Activated CD4-positive, CD25-positive, alpha-beta regulatory T cell treated with anti-CD3 and anti-CD28 coated beads, Interleukin-2, amount 50 U/mL, for 24 hours (primary cell): ENCODE results near the gene AP4B1.
A peak's percentile ranks its signal among the peaks of the same experiment; 100 is the strongest.
"Not testable (repeated sequence)": the region's sequence is repeated elsewhere in the genome, so short reads cannot be mapped to it uniquely, and the experiment has no call there.

Experiments
- ATAC-seq, 2 donors: fragments of 150-1000 bp; cut with Tn5 transposase; one replicate each; pipeline ENCODE4 v1.10.0; 2021; ENCODE audit warnings: mild to moderate bottlenecking in 1 of 2, moderate library complexity in 1 of 2

AP4B1 gene

DNA sequence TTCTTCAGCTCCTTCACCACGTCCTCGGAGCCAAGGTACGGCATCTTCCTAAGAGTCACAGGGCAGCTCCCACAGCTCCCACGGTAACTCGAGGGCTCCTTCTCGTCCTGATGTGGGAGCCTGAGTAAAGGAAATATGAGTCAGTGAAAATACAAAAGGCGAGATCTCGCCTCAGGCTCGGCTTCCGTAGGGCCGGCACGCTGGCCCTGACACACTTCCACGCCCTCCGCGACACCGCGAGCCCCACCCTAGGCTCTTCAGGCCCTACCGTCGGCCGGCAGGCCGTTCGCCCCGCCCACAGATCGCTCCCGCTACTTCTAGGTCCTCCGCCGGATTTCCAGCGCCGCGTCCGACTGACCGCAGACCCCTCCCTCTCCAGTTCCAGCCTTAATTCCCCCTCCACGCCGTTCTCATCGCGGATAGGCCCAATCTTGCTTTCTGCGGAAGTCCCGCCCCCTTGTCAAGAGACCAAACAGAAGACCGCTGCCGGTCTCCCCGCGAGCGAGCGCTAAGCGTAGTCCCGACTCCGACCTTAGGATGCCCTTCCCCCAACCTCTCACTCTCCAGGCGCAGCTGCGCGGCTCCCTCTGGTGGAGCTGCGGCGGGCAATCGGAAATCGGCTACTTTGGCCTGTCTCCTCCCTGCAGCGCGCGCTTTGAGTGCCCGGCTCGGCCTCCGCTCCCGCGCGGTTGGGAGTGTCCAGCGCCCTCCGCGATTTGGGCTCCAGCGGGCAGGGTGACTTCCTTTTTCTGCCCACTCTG lies at the start of gene AP4B1, which contains the start of gene DCLRE1B:
Gene AP4B1, minus strand, starts transcription at position 126 of the 761 bp plus-strand sequence. Its CDS starts 82 bp downstream, at position 44.
Gene DCLRE1B, plus strand, starts transcription at position 653 of the 761 bp plus-strand sequence. CDS start 261 bp downstream, outside the sequence.
- peak; percentile 90 to 91 for ATAC-seq

GRCh38 chr1:113951719-113952118 lies 47.1 kb upstream of the AP4B1 start:
- ATAC-seq = no peak

- peak; percentile 48 to 51 for ATAC-seq
Observed at GRCh38 chr1:113950908-113951307, 46.3 kb upstream of the AP4B1 start.

DNA sequence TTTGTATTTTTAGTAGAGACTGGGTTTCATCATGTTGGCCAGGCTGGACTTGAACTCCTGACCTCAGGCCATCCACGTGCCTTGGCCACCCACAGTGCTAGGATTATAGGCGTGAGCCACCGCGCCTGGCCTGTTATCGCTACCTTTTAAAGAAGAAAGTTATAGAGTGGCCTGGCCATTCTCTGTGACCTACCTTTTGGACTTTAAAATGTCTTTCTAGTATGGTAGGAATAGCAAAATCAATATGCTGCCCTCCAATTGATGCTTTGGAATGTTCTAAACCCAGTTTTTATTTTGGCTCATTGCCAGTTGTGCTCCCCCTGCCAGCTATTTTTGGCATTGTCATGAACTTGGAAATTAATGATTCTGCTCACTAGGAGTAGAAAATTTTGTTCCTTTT lies 44.4 kb upstream of the AP4B1 start:
- ATAC-seq = no peak

DNA sequence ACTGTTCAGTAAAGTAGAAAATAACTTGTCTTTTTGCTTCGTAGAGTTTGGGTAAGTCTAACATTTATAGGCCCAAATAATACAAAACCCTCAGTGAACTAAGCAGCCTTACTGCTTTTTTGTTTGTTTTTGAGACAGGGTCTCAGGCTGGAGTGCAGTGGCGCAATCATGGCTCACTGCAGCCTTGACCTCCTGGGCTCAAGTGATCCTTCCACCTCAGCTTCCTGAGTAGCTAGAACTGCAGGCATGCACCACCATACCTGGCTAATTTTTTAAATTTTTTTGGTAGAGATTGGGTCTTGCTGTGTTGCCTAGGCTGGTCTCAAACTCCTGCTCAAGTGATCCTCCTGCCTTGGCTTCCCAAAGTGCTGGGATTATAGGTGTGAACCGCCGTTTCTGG lies 43.6 kb upstream of the AP4B1 start:
- not testable (repeated sequence) for ATAC-seq

GRCh38 chr1:113947388-113948107 lies 42.9 kb upstream of the AP4B1 start:
- ATAC-seq = no peak

DNA sequence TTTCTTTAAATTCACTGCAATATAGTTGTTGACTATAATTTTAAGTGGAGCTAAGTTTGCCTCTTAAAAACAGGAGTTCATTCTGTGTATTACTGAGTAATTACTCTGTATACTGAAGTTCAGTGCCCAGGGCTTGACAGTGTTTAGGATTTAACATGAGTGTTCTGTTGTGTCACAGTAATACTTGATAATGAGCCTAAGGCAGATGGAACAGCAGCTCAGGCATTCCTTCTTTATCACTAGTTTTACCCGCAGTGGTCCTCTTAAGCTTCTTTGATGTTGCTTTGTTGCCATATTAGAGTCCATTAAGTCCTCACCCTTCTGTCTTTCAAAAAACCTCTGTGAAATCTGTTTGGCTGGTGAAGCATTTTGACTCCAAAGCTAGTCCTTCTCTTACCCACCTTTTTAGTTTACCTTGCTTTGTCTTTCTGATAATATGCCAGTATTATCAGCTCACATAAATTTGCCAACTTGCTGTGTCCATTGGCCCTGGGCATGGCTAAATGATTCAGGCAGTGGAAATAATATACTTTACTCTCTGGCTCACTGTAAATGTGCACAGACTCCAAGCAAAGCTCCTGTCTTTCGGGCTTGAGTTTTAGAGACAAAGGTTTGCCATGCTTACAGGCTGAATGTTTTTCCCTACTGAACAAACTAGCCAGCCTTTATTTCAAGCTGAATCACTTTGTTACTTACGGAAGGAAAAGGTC lies 42.2 kb upstream of the AP4B1 start:
- peak; percentile 50 to 54 for ATAC-seq

DNA sequence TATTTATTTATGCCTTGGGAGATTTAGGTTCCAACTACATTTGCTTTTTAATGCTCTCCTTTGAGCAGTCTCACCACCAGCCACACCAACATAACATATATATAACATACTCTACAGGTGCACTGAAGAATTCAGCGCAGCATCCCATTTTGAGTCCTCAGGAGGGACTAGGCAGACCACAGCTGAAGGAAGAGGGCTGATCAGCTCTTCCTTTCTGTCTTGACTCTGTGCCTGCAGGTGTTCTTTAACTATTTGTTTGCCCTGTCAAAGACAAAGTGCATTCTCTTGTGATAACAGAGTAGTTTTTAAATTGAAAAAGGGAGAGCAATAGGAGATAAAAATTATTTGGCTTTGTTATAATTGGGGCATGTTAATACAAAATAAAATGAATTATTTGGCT lies 41.5 kb upstream of the AP4B1 start:
- ATAC-seq = no peak

DNA sequence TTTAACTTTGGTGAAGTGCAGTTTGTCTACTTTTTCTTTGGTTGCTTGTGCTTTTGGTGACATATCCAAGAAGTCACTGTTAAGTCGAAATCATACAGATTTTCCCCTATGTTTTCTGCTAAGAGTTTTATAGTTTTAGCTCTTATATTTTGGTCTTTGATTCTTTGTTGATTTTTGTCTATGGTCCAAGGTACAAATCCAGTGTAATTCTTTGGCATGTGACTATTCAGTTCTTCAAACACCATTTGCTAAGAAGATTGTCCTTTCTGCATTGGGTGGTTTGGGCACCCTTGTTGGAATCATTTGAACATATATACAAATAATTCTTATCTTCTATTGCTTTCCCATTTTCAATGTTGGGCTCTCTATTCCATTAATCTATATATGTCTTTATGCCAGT lies 40.7 kb upstream of the AP4B1 start:
- no peak for ATAC-seq

- no peak for ATAC-seq
Observed at GRCh38 chr1:113943028-113943811, 38.6 kb upstream of the AP4B1 start.

GRCh38 chr1:113942527-113942926 lies 37.9 kb upstream of the AP4B1 start:
- no peak for ATAC-seq

DNA sequence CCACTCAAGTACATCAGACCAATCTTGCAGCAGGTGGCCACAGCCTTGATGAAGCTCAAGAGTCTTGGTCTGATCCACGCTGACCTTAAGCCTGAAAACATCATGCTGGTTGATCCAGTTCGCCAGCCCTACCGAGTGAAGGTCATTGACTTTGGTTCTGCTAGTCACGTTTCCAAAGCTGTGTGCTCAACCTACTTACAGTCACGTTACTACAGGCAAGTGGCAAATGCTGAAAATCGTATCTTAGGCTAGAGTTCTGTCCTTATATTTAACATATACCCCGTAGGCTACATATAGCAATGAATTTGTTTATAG lies 36.6 kb upstream of the AP4B1 start:
- no peak for ATAC-seq

GRCh38 chr1:113940365-113941244 lies 36.0 kb upstream of the AP4B1 start:
- ATAC-seq = peak; percentile 48 to 59

GRCh38 chr1:113938192-113938591 lies 33.6 kb upstream of the AP4B1 start:
- ATAC-seq = no peak

DNA sequence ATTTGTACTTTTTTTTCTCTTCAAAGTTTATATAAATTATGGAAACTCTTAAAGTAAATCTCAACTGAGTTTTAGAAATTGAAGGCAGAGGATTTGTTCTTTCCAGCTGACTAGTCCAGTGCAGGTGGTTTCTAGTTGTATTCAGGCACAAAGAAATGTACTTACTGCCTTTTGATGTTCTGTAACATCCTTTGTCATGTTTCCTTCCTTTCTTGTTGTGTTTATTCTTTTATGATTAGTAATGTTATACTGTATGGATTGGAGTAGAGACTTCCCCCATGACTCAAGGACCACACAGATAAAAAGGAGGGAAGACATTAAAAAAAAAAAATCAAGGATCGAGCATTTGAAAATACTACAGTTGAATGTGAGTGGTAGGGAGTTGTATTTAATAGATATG lies 32.5 kb upstream of the AP4B1 start:
- ATAC-seq = no peak

GRCh38 chr1:113935970-113936369 lies 31.4 kb upstream of the AP4B1 start:
- peak in 1 of 2 donors; percentile 36 for ATAC-seq

- ATAC-seq = no peak
Observed at GRCh38 chr1:113935176-113935575, 30.6 kb upstream of the AP4B1 start.

DNA sequence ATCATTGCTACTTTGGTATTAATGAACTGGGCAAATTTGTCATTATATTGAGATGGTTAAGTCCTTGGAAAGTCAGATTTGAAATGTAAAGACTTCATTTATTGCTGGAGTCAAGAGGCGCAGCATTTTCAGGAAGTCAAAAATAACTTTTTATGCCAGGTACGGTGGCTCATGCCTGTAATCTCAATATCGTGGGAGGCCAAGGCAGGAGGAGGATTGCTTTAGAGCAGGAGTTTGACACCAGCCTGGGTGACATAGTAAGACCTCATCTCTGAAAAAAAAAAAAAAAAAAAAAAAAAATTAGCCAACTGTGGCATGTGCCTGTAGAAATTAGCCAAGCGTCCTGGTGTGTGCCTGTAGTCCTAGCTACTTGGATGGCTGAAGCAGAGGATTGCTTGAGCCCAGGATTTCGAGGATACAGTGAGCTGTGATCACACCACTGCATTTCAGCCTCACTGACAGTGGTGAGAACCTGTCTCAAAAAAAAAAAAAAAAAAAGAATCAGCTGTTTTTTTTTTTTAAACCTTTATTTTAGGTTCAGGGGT lies 30.0 kb upstream of the AP4B1 start:
- no peak for ATAC-seq

DNA sequence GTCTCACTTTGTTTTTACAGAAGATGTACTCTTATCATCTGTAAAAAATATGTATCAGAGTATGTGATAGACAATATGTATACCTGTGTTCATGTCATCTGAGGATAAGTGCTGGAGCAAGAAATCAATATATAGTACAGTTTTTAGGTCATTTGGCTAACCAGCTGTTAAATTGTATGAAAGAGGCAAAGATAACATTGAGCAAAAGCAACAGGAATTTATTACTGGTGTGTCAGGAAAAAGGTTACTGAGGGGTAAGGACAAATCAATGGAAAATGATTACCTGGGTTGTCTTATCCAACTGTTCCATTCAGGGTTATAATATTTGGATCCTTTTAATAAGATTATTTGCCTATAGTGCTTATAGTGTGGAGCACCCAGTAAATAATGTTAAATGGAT lies 29.4 kb upstream of the AP4B1 start:
- ATAC-seq = no peak

GRCh38 chr1:113931451-113931851 lies 26.9 kb upstream of the AP4B1 start:
- no peak for ATAC-seq

DNA sequence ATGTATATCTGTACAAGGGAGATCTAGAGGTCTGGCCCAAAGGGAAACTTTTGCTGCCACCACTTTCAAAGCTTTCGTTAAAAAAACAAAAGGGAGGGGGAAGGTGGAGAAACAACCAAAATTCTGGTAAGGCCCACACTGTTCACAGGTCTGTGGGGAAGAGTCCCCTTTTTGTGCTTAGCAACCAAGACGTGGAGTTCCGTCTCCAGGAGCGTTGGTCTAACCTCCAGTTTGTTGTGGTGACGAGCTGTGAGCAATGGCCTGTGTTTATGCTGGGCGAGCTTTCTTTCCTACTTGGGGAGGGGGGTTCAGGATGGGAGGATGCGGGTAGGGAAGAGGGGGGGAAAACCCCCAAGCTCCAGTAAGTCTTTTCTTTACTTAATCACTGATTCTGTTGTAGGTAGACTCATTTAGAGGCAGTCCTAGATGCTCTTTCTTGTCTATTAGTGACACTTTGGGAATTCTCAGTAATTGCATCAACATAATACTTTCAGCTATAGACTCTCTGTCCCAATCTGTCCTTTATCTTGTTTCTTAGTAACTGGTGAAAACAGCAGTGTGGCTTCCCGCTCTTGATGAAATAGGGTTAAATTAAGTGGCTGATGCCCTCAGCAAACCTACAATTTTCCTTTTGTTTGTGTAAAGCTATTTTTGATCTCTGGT lies 26.0 kb upstream of the AP4B1 start:
- ATAC-seq = peak; percentile 36 to 38
